ENCODE data around the gene SRMS. TPM values are rescaled to one million over a fixed set of nuclear protein-coding genes. Genes with fewer than 3 reads are reported as not detected.

SRMS gene
- total RNA-seq, 2 donors from 2014 or later, result not detected

DNA sequence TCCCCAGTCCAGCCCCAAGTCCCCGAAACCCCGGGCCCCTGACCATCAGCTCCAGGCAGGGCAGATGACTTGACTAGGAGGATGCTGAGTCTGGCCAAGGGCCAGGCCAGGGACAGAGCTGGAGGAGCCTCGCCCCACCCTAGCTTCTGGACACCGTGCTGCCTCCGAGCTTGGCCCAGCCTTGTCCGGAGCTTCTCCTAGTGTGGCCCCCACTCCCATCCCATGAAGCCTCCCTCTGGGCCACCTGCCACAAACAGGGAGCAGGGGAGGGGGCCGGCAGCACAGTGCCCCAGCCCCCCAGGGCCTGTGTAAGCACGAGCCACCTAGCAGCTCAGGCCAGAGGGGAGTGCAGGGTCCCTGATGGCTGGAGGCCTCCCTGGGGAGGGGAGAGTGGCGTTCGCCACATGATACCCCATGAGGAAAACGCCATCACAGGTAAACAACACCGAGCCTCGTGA is 54.0 kb downstream of the SRMS start:
- Histone ChIP-seq H3K9me3 (no peaks in the 10 kb centered on the region), H3K36me3 (no peaks in the 10 kb centered on the region), H3K4me3 (no peak overlapping the region), H3K27ac (no peak overlapping the region), H3K4me1 (ENCODE audit: control insufficient read depth in 1 of 2, low read depth in 2 of 2) (peaks cover 5 to 19% of the 10 kb centered on the region in 2 donors), H3K27me3 (replicated peaks; ENCODE audit: insufficient read depth) (no peaks in the 10 kb centered on the region)
- ATAC-seq (ENCODE audit: insufficient number of reproducible peaks, low FRiP score, low read depth) (no peak), DNase-seq (ENCODE audit: low spot score) (no peak)
- TF ChIP-seq, protein P1, sequence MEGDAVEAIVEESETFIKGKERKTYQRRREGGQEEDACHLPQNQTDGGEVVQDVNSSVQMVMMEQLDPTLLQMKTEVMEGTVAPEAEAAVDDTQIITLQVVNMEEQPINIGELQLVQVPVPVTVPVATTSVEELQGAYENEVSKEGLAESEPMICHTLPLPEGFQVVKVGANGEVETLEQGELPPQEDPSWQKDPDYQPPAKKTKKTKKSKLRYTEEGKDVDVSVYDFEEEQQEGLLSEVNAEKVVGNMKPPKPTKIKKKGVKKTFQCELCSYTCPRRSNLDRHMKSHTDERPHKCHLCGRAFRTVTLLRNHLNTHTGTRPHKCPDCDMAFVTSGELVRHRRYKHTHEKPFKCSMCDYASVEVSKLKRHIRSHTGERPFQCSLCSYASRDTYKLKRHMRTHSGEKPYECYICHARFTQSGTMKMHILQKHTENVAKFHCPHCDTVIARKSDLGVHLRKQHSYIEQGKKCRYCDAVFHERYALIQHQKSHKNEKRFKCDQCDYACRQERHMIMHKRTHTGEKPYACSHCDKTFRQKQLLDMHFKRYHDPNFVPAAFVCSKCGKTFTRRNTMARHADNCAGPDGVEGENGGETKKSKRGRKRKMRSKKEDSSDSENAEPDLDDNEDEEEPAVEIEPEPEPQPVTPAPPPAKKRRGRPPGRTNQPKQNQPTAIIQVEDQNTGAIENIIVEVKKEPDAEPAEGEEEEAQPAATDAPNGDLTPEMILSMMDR (IDR thresholded peaks at IDR 0.05), result no peak

DNA sequence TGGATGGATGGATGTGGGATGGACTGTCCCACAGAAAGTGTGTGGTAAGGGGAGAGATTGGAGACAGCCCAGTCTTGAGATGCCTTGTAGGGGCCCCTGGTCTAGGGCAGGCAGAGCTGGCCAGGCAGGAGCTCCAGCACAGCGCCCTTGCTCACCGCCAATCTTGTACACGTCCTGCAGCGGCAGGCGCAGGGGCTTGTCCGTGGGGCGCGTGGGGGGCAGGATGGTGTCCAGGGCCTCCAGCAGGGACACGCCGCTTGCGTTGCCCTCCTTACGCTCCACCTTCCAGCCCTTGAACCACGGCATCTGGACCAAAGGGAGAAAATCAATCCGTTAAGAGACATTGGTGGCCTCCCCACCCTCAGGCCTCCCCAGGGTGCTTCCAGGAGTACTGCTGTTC is 54.6 kb downstream of the SRMS start:
- peaks cover under 1 to 15% of the 10 kb centered on the region in 2 donors for H3K4me1 ChIP-seq (ENCODE audit: control insufficient read depth in 1 of 2, low read depth in 2 of 2)
- TF ChIP-seq, protein P1 (IDR thresholded peaks at IDR 0.05), result no peak
- H3K36me3 ChIP-seq, result no peaks in the 10 kb centered on the region
- H3K9me3 ChIP-seq, result no peaks in the 10 kb centered on the region
- DNase-seq (ENCODE audit: low spot score), result no peak
- H3K27ac ChIP-seq, result no peak overlapping the region
- no peaks in the 10 kb centered on the region for H3K27me3 ChIP-seq (replicated peaks; ENCODE audit: insufficient read depth)
- H3K4me3 ChIP-seq, result no peak overlapping the region
- ATAC-seq (ENCODE audit: insufficient number of reproducible peaks, low FRiP score, low read depth), result no peak

DNA sequence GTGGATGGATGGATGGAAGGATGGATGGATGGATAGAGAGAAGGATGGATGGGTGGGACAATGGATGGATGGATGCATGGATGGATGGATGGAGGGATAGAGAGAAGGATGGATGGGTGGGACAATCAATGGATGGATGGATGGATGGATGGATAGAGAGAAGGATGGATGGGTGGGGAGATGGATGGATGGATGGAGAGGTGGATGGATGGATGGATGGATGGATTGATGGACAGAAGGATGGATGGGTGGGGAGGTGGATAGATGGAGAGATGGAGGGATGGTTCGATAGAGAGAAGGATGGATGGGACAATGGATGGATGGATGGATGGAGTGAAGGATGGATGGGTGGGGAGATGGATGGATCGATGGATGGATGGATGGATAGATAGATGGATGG is 55.0 kb downstream of the SRMS start:
- H3K4me3 ChIP-seq, result no peak overlapping the region
- H3K27ac ChIP-seq, result no peak overlapping the region
- TF ChIP-seq, protein P1 (IDR thresholded peaks at IDR 0.05), result no peak
- no peaks in the 10 kb centered on the region for H3K36me3 ChIP-seq
- peaks cover 0 to 11% of the 10 kb centered on the region in 2 donors for H3K4me1 ChIP-seq (ENCODE audit: control insufficient read depth in 1 of 2, low read depth in 2 of 2)
- ATAC-seq (ENCODE audit: insufficient number of reproducible peaks, low FRiP score, low read depth), result no peak
- no peaks in the 10 kb centered on the region for H3K9me3 ChIP-seq
- H3K27me3 ChIP-seq (replicated peaks; ENCODE audit: insufficient read depth), result peaks cover 4% of the 10 kb centered on the region
- no peak for DNase-seq (ENCODE audit: low spot score)

DNA sequence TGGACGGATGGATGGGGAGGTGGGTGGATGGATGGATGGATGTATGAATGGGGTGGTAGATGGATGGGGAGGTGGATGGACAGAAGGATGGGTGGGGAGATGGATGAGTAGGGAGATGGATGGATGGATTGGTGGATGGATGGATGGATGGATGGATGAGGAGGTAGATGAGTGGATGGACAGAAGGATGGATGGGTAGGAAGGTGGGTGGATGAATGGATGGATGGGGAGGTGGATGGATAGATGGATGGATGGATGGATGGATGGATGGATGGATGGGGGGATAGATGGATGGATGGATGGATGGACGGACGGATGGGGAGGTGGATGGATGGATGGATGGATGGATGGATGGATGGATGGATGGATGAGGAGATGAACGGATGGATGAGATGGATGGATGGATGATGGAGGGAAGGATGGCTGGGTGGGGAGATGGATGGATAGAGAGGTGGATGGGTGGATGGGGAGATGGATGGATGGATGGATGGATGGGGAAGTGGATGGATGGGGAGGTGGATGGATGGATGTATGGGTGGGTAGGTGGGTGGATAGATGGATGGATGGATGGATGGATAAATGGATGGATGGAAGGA is 55.8 kb downstream of the SRMS start:
- Histone ChIP-seq H3K27ac (no peak overlapping the region), H3K36me3 (no peaks in the 10 kb centered on the region), H3K9me3 (no peaks in the 10 kb centered on the region), H3K4me3 (no peak overlapping the region), H3K4me1 (ENCODE audit: control insufficient read depth in 1 of 2, low read depth in 2 of 2) (peaks cover 0 to 6% of the 10 kb centered on the region in 2 donors), H3K27me3 (replicated peaks; ENCODE audit: insufficient read depth) (peaks cover 7% of the 10 kb centered on the region)
- no peak for ATAC-seq (ENCODE audit: insufficient number of reproducible peaks, low FRiP score, low read depth)
- no peak for DNase-seq (ENCODE audit: low spot score)
- TF ChIP-seq, protein P1 (IDR thresholded peaks at IDR 0.05), result no peak

DNA sequence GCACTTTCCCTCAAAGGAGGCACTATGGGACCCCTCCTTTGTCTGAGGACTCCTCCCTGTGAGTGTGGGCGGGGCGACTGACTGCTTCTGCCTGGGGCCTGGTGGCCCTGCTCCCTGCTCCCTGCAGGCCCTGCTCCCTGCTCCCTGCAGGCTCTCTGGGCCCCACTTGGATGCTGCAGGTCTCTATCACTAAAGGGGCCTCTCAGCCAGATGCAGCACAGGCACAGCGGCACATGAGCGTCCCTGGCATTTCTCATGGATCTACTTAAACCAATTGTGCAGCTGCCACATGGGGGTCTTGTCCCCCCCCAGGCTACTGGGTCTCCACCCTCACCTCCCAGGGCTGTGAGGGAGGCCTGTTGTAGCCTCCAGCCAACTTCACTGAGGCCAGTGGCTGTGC is 56.5 kb downstream of the SRMS start:
- Histone ChIP-seq H3K9me3 (no peaks in the 10 kb centered on the region), H3K36me3 (no peaks in the 10 kb centered on the region), H3K4me1 (ENCODE audit: control insufficient read depth in 1 of 2, low read depth in 2 of 2) (no peaks in the 10 kb centered on the region), H3K27me3 (replicated peaks; ENCODE audit: insufficient read depth) (peaks cover 7% of the 10 kb centered on the region), H3K4me3 (no peak overlapping the region), H3K27ac (no peak overlapping the region)
- no peak for DNase-seq (ENCODE audit: low spot score)
- no peak for ATAC-seq (ENCODE audit: insufficient number of reproducible peaks, low FRiP score, low read depth)
- TF ChIP-seq, protein P1 (IDR thresholded peaks at IDR 0.05), result no peak

Other genes starting within 250 kb of the SRMS start
- gene CHRNA4, start 186.4 kb downstream of the SRMS start, total RNA-seq, result not detected
- gene KCNQ2, start 75.1 kb downstream of the SRMS start, total RNA-seq, result not detected
- gene EEF1A2, start 48.7 kb downstream of the SRMS start, total RNA-seq, result 1 to 10 TPM in 1 of 2 donors, not detected in 1; 2.4 TPM
- 100 to 1,000 TPM; 105 to 197 TPM for gene PPDPF, start 27.0 kb downstream of the SRMS start, total RNA-seq
- gene PTK6, start 10.4 kb downstream of the SRMS start, total RNA-seq, result under 1 TPM in 1 of 2 donors, not detected in 1; 0.56 TPM
- under 1 TPM in 1 of 2 donors, not detected in 1; 0.54 TPM for gene FNDC11, start 6.4 kb upstream of the SRMS start, total RNA-seq
- 10 to 100 TPM; 45.2 to 50.3 TPM for gene HELZ2, start 26.5 kb upstream of the SRMS start, total RNA-seq
- 10 to 100 TPM; 10.0 to 14.7 TPM for gene GMEB2, start 79.4 kb upstream of the SRMS start, total RNA-seq
- gene STMN3, start 105.7 kb upstream of the SRMS start, total RNA-seq, result 10 to 100 TPM; 14.4 to 17.8 TPM
- gene RTEL1, start 110.6 kb upstream of the SRMS start, total RNA-seq, result 100 to 1,000 TPM in 1 of 2 donors, 10 to 100 TPM in 1; 37.8 to 114 TPM
- gene TNFRSF6B, start 148.9 kb upstream of the SRMS start, total RNA-seq, result 10 to 100 TPM; 32.9 to 98.9 TPM
- 10 to 100 TPM; 56.4 to 57.8 TPM for gene ARFRP1, start 160.2 kb upstream of the SRMS start, total RNA-seq
- gene ZGPAT, start 160.3 kb upstream of the SRMS start, total RNA-seq, result 10 to 100 TPM; 32.6 to 41.1 TPM
- 10 to 100 TPM; 15.6 to 26.5 TPM for gene LIME1, start 188.9 kb upstream of the SRMS start, total RNA-seq
- gene SLC2A4RG, start 192.0 kb upstream of the SRMS start, total RNA-seq, result 100 to 1,000 TPM in 1 of 2 donors, 10 to 100 TPM in 1; 36.2 to 103 TPM

All from thoracic aorta (tissue), 2 donors.